ENCODE data around the gene TRAPPC2L. TPM values are rescaled to one million over a fixed set of nuclear protein-coding genes. Genes with fewer than 3 reads are reported as not detected.
"Not testable (repeated sequence)": the region's sequence is repeated elsewhere in the genome, so short reads cannot be mapped to it uniquely, and the experiment has no call there.

Gene TRAPPC2L
- total and polyA plus RNA-seq, 2 of the 13 experiments (the other 11 are each of a cell fraction or from before 2014, with no cell fraction given): 96.3 to 107 TPM

DNA sequence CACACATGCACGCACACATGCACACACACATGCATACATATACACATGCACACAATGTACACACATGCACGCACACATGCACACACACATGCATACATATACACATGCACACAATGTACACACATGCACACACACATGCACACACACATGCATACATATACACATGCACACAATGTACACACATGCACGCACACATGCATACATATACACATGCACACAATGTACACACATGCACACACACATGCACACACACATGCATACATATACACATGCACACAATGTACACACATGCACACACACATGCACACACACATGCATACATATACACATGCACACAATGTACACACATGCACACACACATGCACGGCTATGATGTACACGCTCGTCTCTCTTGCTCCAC, 37.3 kb downstream of the TRAPPC2L start:
- H3K79me2 ChIP-seq (ENCODE audit: insufficient read depth, low read length); H3K9me3 ChIP-seq (ENCODE audit: low read length); H3K4me3 ChIP-seq (replicated peaks in 1 of 3; ENCODE audit: insufficient read depth in 1 of 3, low read depth in 2 of 3, low read length in 3 of 3); BruUV-seq (replicated peaks); FAIRE-seq; H4K20me1 ChIP-seq (ENCODE audit: insufficient read depth, low read length); POLR2A ChIA-PET; H3K27ac ChIP-seq (ENCODE audit: extremely low read length, insufficient read depth, low read length); CTCF ChIA-PET (ENCODE audit: low intra/inter-chr PET ratio, low total read pairs); H3K36me3 ChIP-seq (replicated peaks in 1 of 2; ENCODE audit: control insufficient read depth in 1 of 2, insufficient read depth in 2 of 2, low read length in 2 of 2); ATAC-seq; intact Hi-C loops (cut with micrococcal nuclease; ENCODE audit: unreplicated experiment); H3K4me1 ChIP-seq (ENCODE audit: insufficient read depth, low read length); H3K4me2 ChIP-seq (ENCODE audit: low read depth, low read length); in situ Hi-C loops (cut with HindIII; ENCODE audit: extremely low pct_ligation_motif_present, low pct_unique_long_range_greater_than_20kb); H3K9ac ChIP-seq (ENCODE audit: insufficient read depth, low read depth, low read length); H2AFZ ChIP-seq (ENCODE audit: low read length); DNase-seq (ENCODE audit: low spot score): not testable (repeated sequence)
- 83% methylated on average over 4 of the region's 6 CpGs for WGBS (ENCODE audit: low lambda C conversion rate)
- peaks cover 60 to 96% of the 10 kb centered on the region in 2 experiments for H3K27me3 ChIP-seq (ENCODE audit: control insufficient read depth in 1 of 2, insufficient read depth in 2 of 2, low read length in 2 of 2)
- TF ChIP-seq MNT (IDR thresholded peaks at IDR 0.05): peak; percentile 80

GRCh38 chr16:88894681-88895300, 37.9 kb downstream of the TRAPPC2L start:
- no peak overlapping the region for H3K4me2 ChIP-seq (ENCODE audit: low read depth, low read length)
- no peak overlapping the region for H2AFZ ChIP-seq (ENCODE audit: low read length)
- intact Hi-C loops (cut with micrococcal nuclease; ENCODE audit: unreplicated experiment): no loop called here
- H4K20me1 ChIP-seq (ENCODE audit: insufficient read depth, low read length): peaks cover 4% of the 10 kb centered on the region; the same call in 1 of the 2 replicates
- no peak overlapping the region for H3K9ac ChIP-seq (ENCODE audit: insufficient read depth, low read depth, low read length)
- no peak for TF ChIP-seq GLI4 (CRISPR knock-in tag; IDR thresholded peaks at IDR 0.05; ENCODE audit: borderline replicate concordance)
- 0 out of 2 replicates have a peak, but pooled peaks have one; percentile 2 for TF ChIP-seq MNT (IDR thresholded peaks at IDR 0.05)
- no peak overlapping the region for H3K27ac ChIP-seq (ENCODE audit: extremely low read length, insufficient read depth, low read length)
- ATAC-seq: no peak
- H3K79me2 ChIP-seq (ENCODE audit: insufficient read depth, low read length): no peaks in the 10 kb centered on the region
- H3K36me3 ChIP-seq (replicated peaks in 1 of 2; ENCODE audit: control insufficient read depth in 1 of 2, insufficient read depth in 2 of 2, low read length in 2 of 2): no peaks in the 10 kb centered on the region
- 7% methylated on average over 11 of the region's 21 CpGs for WGBS (ENCODE audit: low lambda C conversion rate)
- FAIRE-seq: no peak
- POLR2A ChIA-PET: no interaction called here
- H3K9me3 ChIP-seq (ENCODE audit: low read length): no peaks in the 10 kb centered on the region
- CTCF ChIA-PET (ENCODE audit: low intra/inter-chr PET ratio, low total read pairs): no interaction called here
- H3K27me3 ChIP-seq (ENCODE audit: control insufficient read depth in 1 of 2, insufficient read depth in 2 of 2, low read length in 2 of 2): peaks cover 62 to 96% of the 10 kb centered on the region in 2 experiments
- no peaks in the 10 kb centered on the region for H3K4me1 ChIP-seq (ENCODE audit: insufficient read depth, low read length)
- in situ Hi-C loops (cut with HindIII; ENCODE audit: extremely low pct_ligation_motif_present, low pct_unique_long_range_greater_than_20kb): no loop called here
- no peak overlapping the region for H3K4me3 ChIP-seq (replicated peaks in 1 of 3; ENCODE audit: insufficient read depth in 1 of 3, low read depth in 2 of 3, low read length in 3 of 3)
- no TSS peak for BruUV-seq (replicated peaks)
- DNase-seq (ENCODE audit: low spot score): no peak

All from HepG2 (cell line).